HG02840 (cell line): Measurements from ENCODE around the gene KLHL29.
"Not testable (repeated sequence)": the region's sequence is repeated elsewhere in the genome, so short reads cannot be mapped to it uniquely, and the experiment has no call there.

Source experiments
- ATAC-seq: cut with Tn5 transposase; IDR thresholded peaks from one replicate; pipeline ENCODE4 v1.9.1; 2021; ENCODE audit warnings: mild to moderate bottlenecking, moderate library complexity, moderate number of reproducible peaks; ENCODE audit not compliant: unreplicated experiment, low FRiP score

Gene KLHL29

GRCh38 chr2:23384551-23385343, at the start of gene KLHL29:
Gene KLHL29 (plus strand): TSS chr2:23385179. CDS start chr2:23562197, 177,018 bp downstream.
- ATAC-seq: peak; percentile 69

DNA sequence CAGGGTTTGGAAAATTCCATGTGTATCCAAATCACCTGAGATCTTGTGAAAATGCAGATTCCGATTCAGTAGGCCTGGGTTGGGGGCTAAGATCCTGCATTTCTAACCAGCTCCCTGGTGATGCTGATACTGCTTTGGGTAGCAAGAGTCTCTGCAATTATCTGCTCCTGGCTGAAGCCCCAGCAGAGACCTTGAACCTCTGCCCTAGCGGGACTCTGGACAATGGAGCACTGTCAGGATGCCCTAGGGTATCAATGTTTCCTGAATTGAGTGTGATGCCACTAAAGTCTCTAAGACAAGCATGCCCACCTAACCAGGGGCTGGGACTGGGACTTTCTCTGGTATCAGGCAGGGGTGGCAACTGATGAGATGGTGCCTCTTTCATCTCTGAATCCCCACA, 49.4 kb upstream of the KLHL29 start:
- ATAC-seq: no peak

GRCh38 chr2:23342075-23342474, 42.9 kb upstream of the KLHL29 start:
- no peak for ATAC-seq

GRCh38 chr2:23346029-23346428, 39.0 kb upstream of the KLHL29 start:
- no peak for ATAC-seq

DNA sequence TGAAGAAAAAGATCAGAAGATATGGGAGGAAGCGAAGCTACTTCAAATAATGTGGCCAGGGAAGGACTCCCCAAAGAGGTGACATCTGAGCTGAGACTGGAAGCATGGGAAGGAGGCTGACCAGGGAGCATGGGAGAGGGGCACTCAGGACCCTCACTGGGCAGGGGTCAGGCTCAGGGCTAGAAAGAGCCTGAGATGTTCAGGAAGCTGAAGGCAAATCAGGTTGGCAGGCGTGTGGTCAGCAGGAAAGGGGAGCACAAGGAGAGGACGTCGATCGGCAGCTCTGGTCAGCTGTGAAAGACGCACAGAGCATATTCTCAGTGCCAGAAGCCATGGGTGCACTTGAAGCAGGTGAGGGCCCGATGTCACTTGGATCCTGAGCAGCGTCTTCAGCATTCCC, 38.2 kb upstream of the KLHL29 start:
- ATAC-seq: no peak

GRCh38 chr2:23347471-23348092, 37.4 kb upstream of the KLHL29 start:
- ATAC-seq: no peak

DNA sequence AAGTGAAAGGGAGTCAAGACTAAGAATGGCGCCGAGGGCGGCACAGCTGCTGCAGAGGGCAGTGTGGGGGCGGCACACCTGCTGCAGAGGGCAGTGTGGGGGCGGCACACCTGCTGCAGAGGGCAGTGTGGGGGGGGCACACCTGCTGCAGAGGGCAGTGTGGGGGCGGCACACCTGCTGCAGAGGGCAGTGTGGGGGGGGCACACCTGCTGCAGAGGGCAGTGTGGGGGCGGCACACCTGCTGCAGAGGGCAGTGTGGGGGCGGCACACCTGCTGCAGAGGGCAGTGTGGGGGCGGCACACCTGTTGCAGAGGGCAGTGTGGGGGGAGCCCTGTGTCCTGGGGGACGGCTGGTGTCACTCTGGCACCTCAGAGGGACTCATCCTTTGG, 36.9 kb upstream of the KLHL29 start:
- ATAC-seq: not testable (repeated sequence)

DNA sequence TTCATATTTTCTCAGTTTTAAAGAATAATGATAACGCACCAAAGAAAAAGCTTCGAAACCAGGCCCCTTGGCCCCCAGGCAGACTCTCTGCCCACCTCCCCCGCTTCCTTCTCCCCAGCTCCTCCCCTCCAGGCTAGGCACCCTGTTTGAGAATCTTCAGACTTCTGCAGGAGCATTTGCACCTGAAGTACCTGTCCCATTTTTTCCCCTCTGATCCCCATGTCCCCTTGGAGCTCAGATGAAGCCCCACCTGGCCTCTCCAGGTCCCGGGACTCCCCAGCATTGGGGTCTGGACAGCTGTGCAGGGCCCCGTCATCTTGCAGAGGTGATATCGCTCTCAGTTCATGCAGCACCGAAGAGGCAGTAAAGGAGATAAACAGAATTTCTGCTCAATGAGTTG, 35.5 kb upstream of the KLHL29 start:
- ATAC-seq: no peak

DNA sequence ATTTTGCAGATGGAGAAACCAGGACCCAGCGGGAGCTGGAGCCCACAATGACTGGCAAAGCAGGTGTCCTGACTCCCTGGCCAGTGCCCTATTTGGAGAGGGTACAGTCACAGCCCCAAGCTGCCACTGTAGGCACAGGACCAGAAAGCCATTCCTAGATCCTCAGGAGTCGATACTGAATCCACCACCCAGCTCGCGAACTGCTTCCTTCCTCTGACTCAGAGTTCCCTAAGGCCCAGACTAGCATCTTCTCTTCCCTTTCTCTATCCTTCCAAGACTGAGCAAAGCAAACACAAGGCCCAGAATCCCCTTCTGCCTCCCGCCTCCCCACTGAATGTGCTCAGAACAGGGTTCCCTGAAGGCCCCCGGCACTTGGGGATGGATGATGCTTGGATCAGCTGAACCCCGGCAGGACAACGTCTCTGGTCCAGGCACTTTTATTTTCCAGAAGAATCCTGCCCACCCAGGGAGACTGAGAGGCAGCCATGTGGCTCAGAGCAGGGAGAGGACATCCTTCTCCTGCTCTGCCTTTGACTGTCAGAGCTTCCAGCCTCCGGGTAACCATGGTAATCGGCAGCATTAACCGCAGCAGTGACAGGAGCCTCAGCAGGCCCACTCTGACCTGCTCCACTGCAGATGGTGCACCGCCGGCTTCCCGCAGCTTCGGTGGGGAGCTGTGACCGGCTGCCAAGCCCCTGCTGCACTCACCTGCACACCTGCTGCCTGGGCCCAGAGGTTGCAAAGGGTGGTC, 34.8 kb upstream of the KLHL29 start:
- ATAC-seq: no peak

- no peak for ATAC-seq
These were observed 34.1 kb upstream of the KLHL29 start for GRCh38 chr2:23350792-23351355.

- peak; percentile 80 for ATAC-seq
These were observed 33.4 kb upstream of the KLHL29 start for GRCh38 chr2:23351388-23352141.

DNA sequence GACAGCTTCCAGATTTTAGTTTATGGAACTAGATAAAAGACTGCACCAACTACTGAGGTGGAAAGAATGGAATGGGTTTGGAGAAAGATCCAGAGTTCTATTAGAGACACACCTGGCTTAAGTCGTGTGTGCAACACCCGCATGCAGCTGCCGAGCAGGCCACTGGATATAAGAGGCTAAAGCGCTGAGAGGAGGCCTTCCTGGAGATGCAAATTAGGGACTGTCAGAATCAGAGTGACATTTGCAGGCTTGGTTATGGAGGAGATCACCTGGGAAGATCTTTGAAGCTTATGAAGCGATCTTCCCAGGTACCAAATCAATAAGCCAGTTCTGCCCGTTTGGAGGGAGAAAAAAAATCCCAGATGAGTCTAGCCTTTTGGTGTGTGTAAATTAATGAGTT, 30.4 kb upstream of the KLHL29 start:
- no peak for ATAC-seq

- ATAC-seq: no peak
These were observed 30.0 kb upstream of the KLHL29 start for GRCh38 chr2:23355001-23355400.

DNA sequence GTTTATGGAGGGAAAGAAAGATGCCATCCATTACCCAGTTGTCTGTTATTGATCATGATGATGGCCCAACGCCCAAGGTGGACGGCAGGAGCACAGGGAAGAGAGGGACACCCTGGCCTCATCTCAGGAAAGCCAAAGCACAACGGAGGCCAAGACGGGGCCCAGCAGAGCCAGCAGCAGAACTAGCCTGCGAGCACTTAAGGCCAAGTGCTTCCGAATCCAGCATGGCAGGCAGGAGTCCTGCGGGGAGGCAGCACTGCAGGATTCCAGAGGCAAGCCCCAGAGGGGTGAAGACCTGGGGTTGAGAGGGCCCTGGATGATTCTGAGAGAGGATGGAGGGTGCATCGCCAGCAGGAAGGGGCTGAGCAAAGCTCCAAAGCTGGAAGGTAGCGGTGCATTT, 28.3 kb upstream of the KLHL29 start:
- ATAC-seq: no peak

- no peak for ATAC-seq
These were observed 25.1 kb upstream of the KLHL29 start for GRCh38 chr2:23359631-23360567.

- ATAC-seq: no peak
These were observed 24.3 kb upstream of the KLHL29 start for GRCh38 chr2:23360571-23361125.

DNA sequence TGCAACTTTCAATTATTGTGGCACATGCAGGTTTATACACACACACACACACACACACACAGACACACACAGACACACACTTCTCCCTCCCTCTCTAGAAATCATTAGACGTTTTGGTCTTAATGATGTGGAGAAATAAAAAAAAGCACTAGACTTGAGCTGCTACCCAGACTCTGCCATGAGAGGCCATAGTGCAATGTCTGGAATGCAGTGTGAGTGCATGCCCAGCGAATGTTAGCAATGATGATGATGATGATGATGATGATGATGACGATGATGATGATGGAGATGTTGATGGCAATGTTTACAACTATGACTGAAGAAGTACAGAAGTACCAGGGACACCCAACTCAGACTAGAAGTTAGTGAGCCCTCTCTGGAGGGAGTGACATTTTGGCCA, 23.8 kb upstream of the KLHL29 start:
- ATAC-seq: no peak

DNA sequence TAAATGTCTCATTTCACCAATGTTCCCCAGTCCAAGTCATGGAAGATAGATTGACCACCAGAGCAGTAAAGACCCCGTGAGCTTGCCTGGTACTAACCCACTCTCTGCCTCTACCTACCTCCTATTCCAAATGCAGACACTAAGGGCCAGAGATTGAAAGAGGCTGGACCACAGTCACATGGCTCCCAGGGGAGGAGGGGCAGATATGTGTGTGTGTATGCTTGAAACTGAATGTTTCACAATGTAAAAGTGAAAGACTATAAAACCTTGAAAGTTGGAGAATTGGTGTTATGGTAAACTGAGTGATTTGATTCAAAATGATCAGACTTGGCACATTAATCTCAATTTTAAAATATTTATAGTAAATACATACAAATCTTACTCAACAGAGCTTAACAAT, 21.7 kb upstream of the KLHL29 start:
- no peak for ATAC-seq

GRCh38 chr2:23363831-23364230, 21.1 kb upstream of the KLHL29 start:
- no peak for ATAC-seq
